HG03439 (cell line): ENCODE results near the gene TEKT1.

ENCODE experiments used
- ATAC-seq: cut with Tn5 transposase; IDR thresholded peaks from one replicate; pipeline ENCODE4 v1.9.1; 2021; ENCODE audit warnings: mild to moderate bottlenecking, moderate library complexity; ENCODE audit not compliant: unreplicated experiment

The TEKT1 gene

GRCh38 chr17:6768447-6768846, 63.1 kb downstream of the TEKT1 start:
- no peak for ATAC-seq

GRCh38 chr17:6761779-6762178, 69.8 kb downstream of the TEKT1 start:
- no peak for ATAC-seq

GRCh38 chr17:6757747-6758146, 73.8 kb downstream of the TEKT1 start:
- ATAC-seq, result no peak

- ATAC-seq, result no peak
Observed at GRCh38 chr17:6756425-6757031, 75.0 kb downstream of the TEKT1 start.

- ATAC-seq, result no peak
Observed at GRCh38 chr17:6755731-6756184, 75.8 kb downstream of the TEKT1 start, which contains the start of gene XAF1. Gene XAF1 (plus strand): TSS chr17:6756046. CDS start chr17:6756079, 33 bp downstream.

GRCh38 chr17:6755281-6755680, 76.2 kb downstream of the TEKT1 start:
- ATAC-seq, result no peak

GRCh38 chr17:6753546-6753945, 78.0 kb downstream of the TEKT1 start:
- ATAC-seq, result no peak

- ATAC-seq, result no peak
Observed at GRCh38 chr17:6753006-6753445, 78.5 kb downstream of the TEKT1 start.

GRCh38 chr17:6752068-6752909, 79.2 kb downstream of the TEKT1 start:
- no peak for ATAC-seq

- ATAC-seq, result no peak
Observed at GRCh38 chr17:6749519-6749918, 82.0 kb downstream of the TEKT1 start.

- no peak for ATAC-seq
Observed at GRCh38 chr17:6748617-6749016, 82.9 kb downstream of the TEKT1 start.
